ENCODE results near the gene MT1X.

DNA sequence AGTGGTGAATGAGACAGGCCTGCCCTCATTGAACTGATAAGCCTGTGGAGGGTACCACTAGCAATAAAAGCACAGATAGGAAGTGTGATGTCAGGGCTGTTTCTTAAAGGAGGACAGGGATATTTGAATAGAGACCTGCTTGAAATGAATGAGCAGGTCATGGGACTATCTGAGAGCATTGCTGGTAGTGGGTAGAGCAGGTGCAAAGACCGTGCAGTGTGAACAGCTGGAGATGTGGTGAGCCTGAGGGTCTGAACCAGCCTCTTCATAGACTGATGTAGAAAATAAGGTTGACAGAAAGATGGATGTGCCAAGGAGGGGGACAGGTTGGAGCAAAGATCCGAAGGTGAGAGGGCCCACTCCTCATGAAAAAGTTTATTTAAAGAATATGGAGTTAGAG, 50.1 kb downstream of the MT1X start:
- TF ChIP-seq EZH2 (optimal IDR thresholded peaks at IDR 0.05; ENCODE audit: low read depth, low read length) (no peak), EZH2phosphoT487 (IDR thresholded peaks at IDR 0.05; ENCODE audit: low read length) (no peak)

Measured in MM.1S (cell line).